ENCODE data around the gene CD86.

The CD86 gene

DNA sequence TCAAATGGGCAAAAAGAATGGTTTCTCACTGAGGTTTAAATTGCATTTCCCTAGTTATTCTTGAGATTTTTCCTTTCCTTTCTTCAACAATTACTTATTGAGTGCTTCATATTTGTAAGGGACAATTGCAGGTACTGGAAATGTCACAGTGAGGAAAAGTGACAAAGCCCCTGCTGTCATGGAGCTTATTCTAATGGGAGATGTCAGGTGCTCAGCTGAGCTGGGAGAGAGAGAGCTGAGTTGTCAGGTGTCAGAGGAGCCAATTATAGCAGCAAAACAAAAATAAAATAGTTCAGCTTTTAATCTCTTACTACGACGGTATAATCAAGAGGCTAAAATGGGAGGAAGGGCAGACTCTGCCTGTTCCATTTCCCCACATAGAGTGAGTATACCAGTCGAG, 42.0 kb downstream of the CD86 start:
- ChIA-PET POLR2A (no interaction called here), CTCF (no interaction called here)
- TF ChIP-seq BHLHE40 (IDR thresholded peaks at IDR 0.05; ENCODE audit: borderline replicate concordance): no peak
- no peak for TF ChIP-seq ZNF384 (IDR thresholded peaks at IDR 0.05)
- no peak for TF ChIP-seq L3MBTL2 (conservative IDR thresholded peaks at IDR 0.05)
- no peak for TF ChIP-seq ARNT (IDR thresholded peaks at IDR 0.05)
- TF ChIP-seq TARDBP (IDR thresholded peaks at IDR 0.05): no peak
- no peak for TF ChIP-seq SP1 (IDR thresholded peaks at IDR 0.05)
- TF ChIP-seq SUZ12 (IDR thresholded peaks at IDR 0.05): no peak
- no peak for TF ChIP-seq LEF1 (IDR thresholded peaks at IDR 0.05; ENCODE audit: borderline replicate concordance)
- TF ChIP-seq HDGF (IDR thresholded peaks at IDR 0.05; ENCODE audit: borderline replicate concordance): no peak
- no peak for TF ChIP-seq NFRKB (IDR thresholded peaks at IDR 0.05)
- no peak for TF ChIP-seq CTBP1 (IDR thresholded peaks at IDR 0.05; ENCODE audit: borderline replicate concordance)
- TF ChIP-seq ELF4 (IDR thresholded peaks at IDR 0.05): no peak
- no peak for TF ChIP-seq FOXK2 (IDR thresholded peaks at IDR 0.05)
- DNase-seq (ENCODE audit: extremely low spot score): no peak

DNA sequence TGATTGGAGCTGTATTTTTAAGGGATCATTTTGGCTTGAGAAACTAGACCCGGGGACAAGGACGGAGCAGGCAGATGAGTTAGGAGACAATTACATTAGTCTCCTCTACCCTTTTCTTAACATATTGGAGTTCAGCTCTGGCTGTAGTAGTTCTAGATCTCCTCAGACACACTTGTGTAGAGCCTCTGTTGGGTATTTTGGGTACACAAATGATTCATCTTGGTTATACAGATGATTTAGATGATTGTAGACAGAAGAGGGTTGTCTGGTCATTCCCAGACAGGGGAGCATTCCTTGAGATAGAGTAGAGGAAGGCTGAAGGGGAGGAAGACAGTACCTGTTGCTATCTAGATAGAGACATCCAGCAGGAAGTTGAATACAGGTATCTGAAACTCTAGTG, 43.4 kb downstream of the CD86 start:
- CTCF ChIA-PET: no interaction called here
- no peak for TF ChIP-seq NFRKB (IDR thresholded peaks at IDR 0.05)
- TF ChIP-seq SP1 (IDR thresholded peaks at IDR 0.05): no peak
- TF ChIP-seq ARNT (IDR thresholded peaks at IDR 0.05): no peak
- TF ChIP-seq ZNF384 (IDR thresholded peaks at IDR 0.05): no peak
- TF ChIP-seq FOXK2 (IDR thresholded peaks at IDR 0.05): no peak
- no peak for TF ChIP-seq LEF1 (IDR thresholded peaks at IDR 0.05; ENCODE audit: borderline replicate concordance)
- no peak for TF ChIP-seq ELF4 (IDR thresholded peaks at IDR 0.05)
- TF ChIP-seq TARDBP (IDR thresholded peaks at IDR 0.05): no peak
- no peak for DNase-seq (ENCODE audit: extremely low spot score)
- POLR2A ChIA-PET: no interaction called here

DNA sequence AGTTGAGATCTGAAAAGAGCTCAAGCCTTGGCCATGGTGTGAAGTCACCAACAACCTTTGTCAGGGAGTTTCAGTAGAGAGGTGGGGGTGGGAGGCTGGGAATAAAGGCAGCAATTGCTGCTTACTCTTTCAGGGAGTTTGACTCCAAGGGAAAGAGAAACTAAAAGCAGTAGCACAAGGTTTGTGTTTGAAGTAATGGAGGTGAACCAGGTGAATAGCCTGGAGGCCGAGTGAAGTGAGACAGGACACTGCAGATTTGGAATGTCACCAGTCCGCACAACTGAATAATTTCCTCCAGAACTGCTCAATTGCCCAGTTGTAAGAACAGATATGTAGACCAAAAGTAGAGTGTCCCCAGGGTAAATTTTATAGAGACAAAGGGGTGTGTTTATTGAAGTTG, 44.1 kb downstream of the CD86 start:
- POLR2A ChIA-PET: no interaction called here
- TF ChIP-seq ARNT (IDR thresholded peaks at IDR 0.05): no peak
- TF ChIP-seq HDGF (IDR thresholded peaks at IDR 0.05; ENCODE audit: borderline replicate concordance): no peak
- no peak for TF ChIP-seq FOXK2 (IDR thresholded peaks at IDR 0.05)
- TF ChIP-seq CTBP1 (IDR thresholded peaks at IDR 0.05; ENCODE audit: borderline replicate concordance): no peak
- TF ChIP-seq SP1 (IDR thresholded peaks at IDR 0.05): no peak
- TF ChIP-seq NFRKB (IDR thresholded peaks at IDR 0.05): no peak
- TF ChIP-seq TARDBP (IDR thresholded peaks at IDR 0.05): no peak
- TF ChIP-seq L3MBTL2 (conservative IDR thresholded peaks at IDR 0.05): no peak
- TF ChIP-seq LEF1 (IDR thresholded peaks at IDR 0.05; ENCODE audit: borderline replicate concordance): no peak
- TF ChIP-seq, protein P1, sequence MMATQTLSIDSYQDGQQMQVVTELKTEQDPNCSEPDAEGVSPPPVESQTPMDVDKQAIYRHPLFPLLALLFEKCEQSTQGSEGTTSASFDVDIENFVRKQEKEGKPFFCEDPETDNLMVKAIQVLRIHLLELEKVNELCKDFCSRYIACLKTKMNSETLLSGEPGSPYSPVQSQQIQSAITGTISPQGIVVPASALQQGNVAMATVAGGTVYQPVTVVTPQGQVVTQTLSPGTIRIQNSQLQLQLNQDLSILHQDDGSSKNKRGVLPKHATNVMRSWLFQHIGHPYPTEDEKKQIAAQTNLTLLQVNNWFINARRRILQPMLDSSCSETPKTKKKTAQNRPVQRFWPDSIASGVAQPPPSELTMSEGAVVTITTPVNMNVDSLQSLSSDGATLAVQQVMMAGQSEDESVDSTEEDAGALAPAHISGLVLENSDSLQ (IDR thresholded peaks at IDR 0.05): no peak
- no peak for TF ChIP-seq SUZ12 (IDR thresholded peaks at IDR 0.05)
- TF ChIP-seq ZNF384 (IDR thresholded peaks at IDR 0.05): no peak
- TF ChIP-seq FOXM1 (IDR thresholded peaks at IDR 0.05; ENCODE audit: borderline replicate concordance): no peak
- no peak for TF ChIP-seq ELF4 (IDR thresholded peaks at IDR 0.05)
- TF ChIP-seq BHLHE40 (IDR thresholded peaks at IDR 0.05; ENCODE audit: borderline replicate concordance): no peak
- CTCF ChIA-PET: no interaction called here
- DNase-seq (ENCODE audit: extremely low spot score): no peak

DNA sequence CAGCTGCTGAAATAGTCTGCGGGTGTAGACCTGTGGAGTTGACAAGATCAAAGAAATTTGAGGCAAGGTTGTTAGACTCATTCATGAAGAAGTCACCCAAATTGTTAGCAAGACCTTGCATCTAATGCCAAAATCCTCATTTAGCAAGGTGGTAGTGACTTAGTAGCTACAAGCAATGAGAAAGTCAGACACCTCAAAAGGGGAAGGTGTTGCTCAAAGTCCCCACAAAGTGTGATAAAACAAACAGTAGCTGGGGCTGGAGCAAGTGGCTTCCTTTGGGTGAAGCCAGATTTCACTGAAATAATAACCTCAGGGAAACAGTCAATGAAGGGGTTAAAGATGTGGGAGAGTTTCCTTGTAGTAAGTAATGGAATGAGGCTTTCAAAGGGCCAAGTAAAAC, 44.9 kb downstream of the CD86 start:
- POLR2A ChIA-PET: no interaction called here
- CTCF ChIA-PET: no interaction called here
- no peak for DNase-seq (ENCODE audit: extremely low spot score)
- no peak for TF ChIP-seq FOXK2 (IDR thresholded peaks at IDR 0.05)
- TF ChIP-seq L3MBTL2 (conservative IDR thresholded peaks at IDR 0.05): no peak
- no peak for TF ChIP-seq ARNT (IDR thresholded peaks at IDR 0.05)
- TF ChIP-seq, protein P1 (IDR thresholded peaks at IDR 0.05): no peak
- TF ChIP-seq ZNF384 (IDR thresholded peaks at IDR 0.05): no peak
- no peak for TF ChIP-seq SP1 (IDR thresholded peaks at IDR 0.05)
- no peak for TF ChIP-seq ELF4 (IDR thresholded peaks at IDR 0.05)
- TF ChIP-seq FOXA1 (IDR thresholded peaks at IDR 0.05): no peak
- TF ChIP-seq FOXM1 (IDR thresholded peaks at IDR 0.05; ENCODE audit: borderline replicate concordance): no peak
- no peak for TF ChIP-seq LEF1 (IDR thresholded peaks at IDR 0.05; ENCODE audit: borderline replicate concordance)
- no peak for TF ChIP-seq CTBP1 (IDR thresholded peaks at IDR 0.05; ENCODE audit: borderline replicate concordance)
- TF ChIP-seq TARDBP (IDR thresholded peaks at IDR 0.05): no peak
- no peak for TF ChIP-seq HDGF (IDR thresholded peaks at IDR 0.05; ENCODE audit: borderline replicate concordance)
- TF ChIP-seq BHLHE40 (IDR thresholded peaks at IDR 0.05; ENCODE audit: borderline replicate concordance): no peak
- no peak for TF ChIP-seq NFRKB (IDR thresholded peaks at IDR 0.05)
- TF ChIP-seq SUZ12 (IDR thresholded peaks at IDR 0.05): no peak

DNA sequence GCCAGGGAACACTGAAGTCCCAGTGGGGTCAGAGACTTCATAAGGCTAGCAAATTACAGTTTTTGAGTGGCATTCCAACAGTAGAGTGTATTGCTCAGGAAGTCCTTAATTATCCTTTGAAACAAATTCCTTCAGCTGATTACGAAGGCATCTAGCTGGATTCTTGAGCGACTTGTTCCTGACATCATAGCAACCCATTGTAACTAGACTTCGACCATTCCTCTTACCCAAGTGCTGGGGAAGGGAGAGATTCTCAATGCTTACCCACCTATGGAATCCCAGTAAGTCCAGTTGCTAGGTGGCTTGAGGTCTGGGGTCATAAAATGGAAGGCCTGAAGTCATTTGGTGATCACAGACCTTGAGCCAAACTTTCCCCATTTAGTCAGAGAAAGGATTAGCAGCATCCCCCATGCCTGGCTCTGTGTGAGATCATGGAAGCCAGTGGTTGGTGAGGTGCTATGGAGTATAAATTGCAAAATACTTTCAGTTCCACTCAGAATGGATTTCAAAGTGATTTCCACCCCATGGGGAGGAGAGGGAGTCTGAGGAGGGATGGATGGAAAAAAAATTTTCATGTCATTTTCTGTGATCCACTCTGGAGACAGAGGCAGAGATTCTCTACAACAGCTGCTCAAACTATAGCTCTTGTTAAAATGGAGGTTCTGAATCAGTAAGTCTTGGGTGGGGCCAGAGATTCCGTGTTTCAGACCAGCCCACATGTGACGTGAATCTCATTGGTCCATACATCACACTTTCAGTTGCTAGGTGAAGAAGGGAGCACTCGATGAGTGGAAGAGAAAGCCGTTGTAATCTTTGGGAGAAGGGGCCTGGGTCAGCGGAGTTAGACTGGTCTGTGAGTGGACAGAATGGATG, 45.7 kb downstream of the CD86 start:
- no peak for DNase-seq (ENCODE audit: extremely low spot score)
- TF ChIP-seq, protein P1 (IDR thresholded peaks at IDR 0.05): no peak
- TF ChIP-seq ELF4 (IDR thresholded peaks at IDR 0.05) (no peak), HDGF (IDR thresholded peaks at IDR 0.05; ENCODE audit: borderline replicate concordance) (no peak), TARDBP (IDR thresholded peaks at IDR 0.05) (no peak), ZNF384 (IDR thresholded peaks at IDR 0.05) (no peak), FOXM1 (IDR thresholded peaks at IDR 0.05; ENCODE audit: borderline replicate concordance) (no peak), CTBP1 (IDR thresholded peaks at IDR 0.05; ENCODE audit: borderline replicate concordance) (no peak), ARNT (IDR thresholded peaks at IDR 0.05) (no peak), SUZ12 (IDR thresholded peaks at IDR 0.05) (no peak), BHLHE40 (IDR thresholded peaks at IDR 0.05; ENCODE audit: borderline replicate concordance) (no peak), LEF1 (IDR thresholded peaks at IDR 0.05; ENCODE audit: borderline replicate concordance) (no peak), SP1 (IDR thresholded peaks at IDR 0.05) (no peak), NFRKB (IDR thresholded peaks at IDR 0.05) (no peak), FOXK2 (IDR thresholded peaks at IDR 0.05) (no peak), FOXA1 (IDR thresholded peaks at IDR 0.05) (no peak), L3MBTL2 (conservative IDR thresholded peaks at IDR 0.05) (no peak)
- CTCF ChIA-PET: interaction anchor here (0.6 to 1.4 kb wide), 4 partner anchors 12 to 466 kb away, joined by 3 to 6 read pairs (median 4); no protein-coding TSS in a partner anchor
- POLR2A ChIA-PET: no interaction called here

Measured in HEK293T (cell line).